ENCODE data around the gene SERINC4. TPM values are rescaled to one million over a fixed set of nuclear protein-coding genes. Genes with fewer than 3 reads are reported as not detected.

SERINC4 gene
- total RNA-seq, 1 experiment from 2014 or later = 0.17 TPM

- TF ChIP-seq, protein P1, sequence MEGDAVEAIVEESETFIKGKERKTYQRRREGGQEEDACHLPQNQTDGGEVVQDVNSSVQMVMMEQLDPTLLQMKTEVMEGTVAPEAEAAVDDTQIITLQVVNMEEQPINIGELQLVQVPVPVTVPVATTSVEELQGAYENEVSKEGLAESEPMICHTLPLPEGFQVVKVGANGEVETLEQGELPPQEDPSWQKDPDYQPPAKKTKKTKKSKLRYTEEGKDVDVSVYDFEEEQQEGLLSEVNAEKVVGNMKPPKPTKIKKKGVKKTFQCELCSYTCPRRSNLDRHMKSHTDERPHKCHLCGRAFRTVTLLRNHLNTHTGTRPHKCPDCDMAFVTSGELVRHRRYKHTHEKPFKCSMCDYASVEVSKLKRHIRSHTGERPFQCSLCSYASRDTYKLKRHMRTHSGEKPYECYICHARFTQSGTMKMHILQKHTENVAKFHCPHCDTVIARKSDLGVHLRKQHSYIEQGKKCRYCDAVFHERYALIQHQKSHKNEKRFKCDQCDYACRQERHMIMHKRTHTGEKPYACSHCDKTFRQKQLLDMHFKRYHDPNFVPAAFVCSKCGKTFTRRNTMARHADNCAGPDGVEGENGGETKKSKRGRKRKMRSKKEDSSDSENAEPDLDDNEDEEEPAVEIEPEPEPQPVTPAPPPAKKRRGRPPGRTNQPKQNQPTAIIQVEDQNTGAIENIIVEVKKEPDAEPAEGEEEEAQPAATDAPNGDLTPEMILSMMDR (conservative IDR thresholded peaks at IDR 0.05) = no peak
- Histone ChIP-seq H2AFZ (ENCODE audit: low read length) (peak within 1 kb of the TSS; percentile 65), H3K18ac (ENCODE audit: insufficient read length, low read depth, low read length) (peak within 1 kb of the TSS; percentile 69), H2BK120ac (ENCODE audit: low read depth, low read length, poor library complexity, severe bottlenecking) (no peak within 1 kb of the TSS), H2BK15ac (ENCODE audit: low read depth, low read length) (no peak within 1 kb of the TSS), H4K20me1 (ENCODE audit: control insufficient read depth, insufficient read depth, insufficient read length) (no peaks in the 10 kb centered on the region), H3K9me3 (ENCODE audit: control insufficient read depth, low read depth, low read length) (no peaks in the 10 kb centered on the region), H3K9ac (ENCODE audit: extremely low read depth, insufficient read length, low read length) (peak within 1 kb of the TSS; percentile 76), H3K79me2 (ENCODE audit: insufficient read depth, low read length) (peaks cover 4% of the 10 kb centered on the region; the same call in 1 of the 2 replicates), H3K23ac (ENCODE audit: insufficient read length, low read depth, low read length) (no peak within 1 kb of the TSS), H3K23me2 (ENCODE audit: insufficient read length, low read depth, low read length, poor library complexity, severe bottlenecking) (peaks cover 8% of the 10 kb centered on the region), H4K91ac (ENCODE audit: insufficient read length, low read depth, low read length) (no peak within 1 kb of the TSS), H3K14ac (ENCODE audit: insufficient read depth, low read length) (peak within 1 kb of the TSS; percentile 80; the same call in 1 of the 2 replicates), H3K27me3 (ENCODE audit: insufficient read depth, low read length) (no peaks in the 10 kb centered on the region), H3K4me1 (ENCODE audit: insufficient read depth, low read length) (no peaks in the 10 kb centered on the region; the same call in 1 of the 2 replicates), H3K56ac (ENCODE audit: insufficient read length, low read depth, low read length) (no peak within 1 kb of the TSS), H2BK5ac (ENCODE audit: insufficient read length, low read length) (no peak within 1 kb of the TSS), H4K5ac (ENCODE audit: insufficient read length, low read depth, low read length) (no peak within 1 kb of the TSS), H3K4ac (ENCODE audit: low read depth, low read length) (no peak within 1 kb of the TSS), H4K8ac (replicated peaks; ENCODE audit: insufficient read length, low read depth, low read length) (no peak within 1 kb of the TSS), H3K27ac (ENCODE audit: insufficient read length, low read depth, low read length) (peak within 1 kb of the TSS; percentile 47), H2BK12ac (ENCODE audit: insufficient read length, low read depth, low read length) (no peak within 1 kb of the TSS), H3T11ph (ENCODE audit: low read length) (no peak within 1 kb of the TSS), H3K79me1 (ENCODE audit: insufficient read depth, low read depth, low read length, poor library complexity, severe bottlenecking) (peaks cover 9% of the 10 kb centered on the region), H2AK5ac (ENCODE audit: insufficient read length, low read length) (no peak within 1 kb of the TSS), H3K4me2 (ENCODE audit: insufficient read depth, insufficient read length, low read length) (peak within 1 kb of the TSS; percentile 62), H2BK20ac (ENCODE audit: low read depth, low read length, poor library complexity, severe bottlenecking) (no peak within 1 kb of the TSS)
- peak within 1 kb of the TSS; percentile 95 to 97 for H3K4me3 Mint-ChIP-seq
- H3K36me3 Mint-ChIP-seq (ENCODE audit: insufficient read depth in 1 of 3, low read depth in 3 of 3) = peaks cover 17 to 34% (median 30%) of the 10 kb centered on the region in 3 experiments
- no CpG with 5 or more reads among the region's 46 CpGs for WGBS (ENCODE audit: extremely low coverage, insufficient read length, low lambda C conversion rate)
- peaks cover 12% of the 10 kb centered on the region for H3K27me3 Mint-ChIP-seq (ENCODE audit: low read depth)
- peak within 1 kb of the TSS; percentile 82 to 100 (median 97) for H3K27ac Mint-ChIP-seq
- H3K4me1 Mint-ChIP-seq = peaks cover 10 to 19% of the 10 kb centered on the region in 2 experiments
- peaks cover 11 to 21% of the 10 kb centered on the region in 2 experiments for H3K9me3 Mint-ChIP-seq
- DNase-seq = peak; percentile 93
Measured at GRCh38 chr15:43824302-43825246, 24.6 kb upstream of the SERINC4 start, which contains the start of gene MFAP1. Gene MFAP1, minus strand, starts transcription at chr15:43824690. Its CDS starts 121 bp downstream, at chr15:43824569.

All from H9 (cell line).